Kidney (tissue), 14 donors: ENCODE results near the gene TULP4. TPM values are rescaled to one million over a fixed set of nuclear protein-coding genes. Genes with fewer than 3 reads are reported as not detected.

Experiments
- DNase-seq, 5 donors: peaks; one replicate each; pipeline ENCODE4 v3.0.0-alpha.2; 2013 to 2020
- FAIRE-seq: peaks from 2 replicates; lab custom pipeline; 2012; peaks lifted over from hg19 to GRCh38; lab: Jason Lieb, UNC
- H3K27ac ChIP-seq, 2 donors: one replicate each; pipeline ENCODE4 v1.7.0; 2013; ENCODE audit warnings: low read depth in 2 of 2, low read length in 2 of 2, inconsistent platforms in 1 of 2
- H3K27me3 ChIP-seq: one replicate; pipeline ENCODE4 v1.7.1; 2013; ENCODE audit warnings: low read length, inconsistent platforms; ENCODE audit not compliant: control insufficient read depth, insufficient read depth
- H3K36me3 ChIP-seq, 3 donors: one replicate each; pipeline versions ENCODE4 v1.7.0 to v1.7.1; 2013; ENCODE audit warnings: low read length in 3 of 3, control low read depth in 1 of 3, inconsistent platforms in 1 of 3; ENCODE audit not compliant: insufficient read depth in 3 of 3, control insufficient read depth in 2 of 3
- H3K4me1 ChIP-seq, 3 donors: one replicate each; pipeline versions ENCODE4 v1.7.0 to v1.7.1; 2013; ENCODE audit warnings: low read length in 3 of 3, inconsistent platforms in 1 of 3, low read depth in 1 of 3; ENCODE audit not compliant: control insufficient read depth in 2 of 3, insufficient read depth in 2 of 3
- H3K4me3 ChIP-seq, 3 donors: one replicate each; pipeline versions ENCODE4 v1.7.0 to v1.8.1; 2013; ENCODE audit warnings: low read length in 3 of 3, control low read depth in 1 of 3, inconsistent platforms in 1 of 3
- H3K9ac ChIP-seq, 3 donors: one replicate each; pipeline versions ENCODE4 v1.7.0 to v1.7.1; 2013; ENCODE audit warnings: low read length in 3 of 3, control low read depth in 1 of 3, inconsistent platforms in 1 of 3
- H3K9me3 ChIP-seq, 3 donors: one replicate each; pipeline versions ENCODE4 v1.7.0 to v1.7.1; 2013; ENCODE audit warnings: low read length in 3 of 3, control low read depth in 1 of 3, inconsistent platforms in 1 of 3; ENCODE audit not compliant: control insufficient read depth in 2 of 3, insufficient read depth in 1 of 3
- CTCF ChIP-seq: IDR thresholded peaks from 3 replicates; pipeline ENCODE4 v1.5.1; 2012; ENCODE audit warnings: mild to moderate bottlenecking, moderate library complexity, borderline replicate concordance; ENCODE audit not compliant: insufficient read depth; ENCODE audit errors: extremely low read depth
- intact Hi-C: fragments of 100-400 bp; cut with DNase I; formaldehyde crosslinking; loops from one replicate; pipeline ENCODE4 v1.11.1; 2022
- polyA plus RNA-seq: library from polyadenylated mRNA; stranded (reverse); fragments of 350-450 nt; fragmentation: Illumina TruSeq; extraction: RNeasy Lipid Tissue Mini Kit (QIAGEN cat#74804); gene quantifications from one replicate; pipeline ENCODE4 v1.2.3, GENCODE V29; 2014; ENCODE audit warnings: low read depth, low replicate concordance; ENCODE audit not compliant: insufficient read depth
- total RNA-seq: library from RNA; stranded (reverse); fragmentation: NEBNext Ultra II Directional; extraction: Animal tissue kit (Norgen Biotek cat#: 25700); gene quantifications from one replicate; pipeline ENCODE4 v1.2.1, GENCODE V29; 2021
- donor health status: control.
- donor health status: control.
- donor health status: control.
- donor health status: control.
- donor health status: control.
- donor health status: DM: yes; HTN: yes; CAD: no.
- donor health status: Normal renal cell carcinoma (clear cell type).

TULP4 gene
- total and polyA plus RNA-seq, 2 donors from 2014 or later, result 3.3 to 114 TPM

GRCh38 chr6:158422629-158423238 lies 110.5 kb downstream of the TULP4 start:
- intact Hi-C loops, result no loop called here
- Histone ChIP-seq H3K27ac (no peak overlapping the region), H3K9ac (no peak overlapping the region), H3K9me3 (no peaks in the 10 kb centered on the region), H3K4me3 (no peak overlapping the region), H3K4me1 (no peaks in the 10 kb centered on the region), H3K36me3 (no peaks in the 10 kb centered on the region), H3K27me3 (no peaks in the 10 kb centered on the region)
- FAIRE-seq, result no peak
- no peak for TF ChIP-seq CTCF
- no peak for DNase-seq

- intact Hi-C loops, result no loop called here
- Histone ChIP-seq H3K4me1 (no peaks in the 10 kb centered on the region), H3K4me3 (no peak overlapping the region), H3K27ac (no peak overlapping the region), H3K27me3 (no peaks in the 10 kb centered on the region), H3K9me3 (no peaks in the 10 kb centered on the region), H3K9ac (no peak overlapping the region), H3K36me3 (peaks cover 0 to 5% (median 0%) of the 10 kb centered on the region in 3 donors)
- no peak for TF ChIP-seq CTCF
- DNase-seq (no peak), FAIRE-seq (no peak)
Measured at GRCh38 chr6:158431036-158431435, 118.8 kb downstream of the TULP4 start.

GRCh38 chr6:158431560-158431959 lies 119.3 kb downstream of the TULP4 start:
- H3K27ac ChIP-seq, result no peak overlapping the region
- no peak overlapping the region for H3K4me3 ChIP-seq
- intact Hi-C loops, result no loop called here
- peaks cover 0 to 5% (median 0%) of the 10 kb centered on the region in 3 donors for H3K36me3 ChIP-seq
- DNase-seq (no peak), FAIRE-seq (no peak)
- no peak for TF ChIP-seq CTCF
- no peak overlapping the region for H3K9ac ChIP-seq
- H3K9me3 ChIP-seq, result no peaks in the 10 kb centered on the region
- no peaks in the 10 kb centered on the region for H3K27me3 ChIP-seq
- no peaks in the 10 kb centered on the region for H3K4me1 ChIP-seq

GRCh38 chr6:158437571-158437970 lies 125.3 kb downstream of the TULP4 start:
- Histone ChIP-seq H3K27ac (no peak overlapping the region), H3K9ac (no peak overlapping the region), H3K9me3 (no peaks in the 10 kb centered on the region), H3K4me3 (no peak overlapping the region), H3K27me3 (no peaks in the 10 kb centered on the region), H3K36me3 (no peaks in the 10 kb centered on the region), H3K4me1 (no peaks in the 10 kb centered on the region)
- intact Hi-C loops, result no loop called here
- TF ChIP-seq CTCF, result no peak
- FAIRE-seq (no peak), DNase-seq (no peak)
